Measurements from ENCODE around the gene MRPL45.
"Not testable (repeated sequence)": the region's sequence is repeated elsewhere in the genome, so short reads cannot be mapped to it uniquely, and the experiment has no call there.

Gene MRPL45

DNA sequence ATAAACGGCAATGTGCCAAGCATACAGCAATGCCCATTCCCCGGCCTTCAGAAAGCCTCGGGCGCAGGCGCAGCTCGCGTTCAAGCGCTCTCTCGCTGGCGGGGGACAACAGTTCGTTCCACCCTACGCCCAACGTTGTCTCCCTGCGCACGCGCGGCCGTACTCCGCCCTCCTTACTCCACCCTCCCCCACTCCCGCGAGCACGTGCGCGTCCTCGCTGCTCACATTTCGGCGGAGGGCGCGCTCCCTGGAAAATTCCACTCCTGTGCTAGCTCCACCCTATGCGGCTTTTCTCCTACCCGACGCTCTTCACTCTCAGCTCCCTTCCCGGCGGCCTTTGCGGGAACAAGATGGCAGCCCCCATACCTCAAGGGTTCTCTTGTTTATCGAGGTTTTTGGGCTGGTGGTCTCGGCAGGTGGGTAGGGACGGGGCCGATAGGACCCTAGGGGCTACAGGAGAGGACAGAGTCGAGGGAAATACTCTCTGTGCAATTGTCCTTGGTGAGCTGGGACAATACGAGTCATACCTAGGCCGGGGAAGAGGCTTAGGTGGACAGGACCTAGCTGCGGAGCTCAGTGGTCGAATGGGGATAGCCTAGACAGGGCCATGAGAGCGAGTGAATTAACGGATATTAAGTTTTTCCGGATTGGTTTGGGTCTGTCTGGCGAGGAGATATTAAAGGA is at the start of gene MRPL45:
Gene MRPL45, plus strand, starts transcription at position 335 of the 684 bp plus-strand sequence. Its CDS starts 16 bp downstream, at position 351.
- H3K36me3 ChIP-seq (ENCODE audit: control insufficient read depth, insufficient read depth, low read length); H3K27me3 ChIP-seq (ENCODE audit: control insufficient read depth, insufficient read depth, low read length); H3K9me3 ChIP-seq (ENCODE audit: control insufficient read depth, insufficient read depth, low read depth, low read length); H3K4me1 ChIP-seq (ENCODE audit: control insufficient read depth, insufficient read depth, low read length): not testable (repeated sequence)
- Histone ChIP-seq H3K27ac (ENCODE audit: low read depth, low read length) (peak within 1 kb of the TSS; percentile 81), H3K9ac (ENCODE audit: low read length) (peak within 1 kb of the TSS; percentile 94), H3K4me3 (ENCODE audit: low read depth, low read length) (peak within 1 kb of the TSS; percentile 88)

GRCh38 chr17:38253191-38253590 is 43.8 kb upstream of the MRPL45 start:
- not testable (repeated sequence) for H3K27ac ChIP-seq (ENCODE audit: low read depth, low read length); H3K36me3 ChIP-seq (ENCODE audit: control insufficient read depth, insufficient read depth, low read length); H3K27me3 ChIP-seq (ENCODE audit: control insufficient read depth, insufficient read depth, low read length); H3K4me3 ChIP-seq (ENCODE audit: low read depth, low read length); H3K4me1 ChIP-seq (ENCODE audit: control insufficient read depth, insufficient read depth, low read length); H3K9me3 ChIP-seq (ENCODE audit: control insufficient read depth, insufficient read depth, low read depth, low read length); H3K9ac ChIP-seq (ENCODE audit: low read length)

GRCh38 chr17:38254357-38254756 is 42.6 kb upstream of the MRPL45 start:
- not testable (repeated sequence) for H3K4me3 ChIP-seq (ENCODE audit: low read depth, low read length); H3K4me1 ChIP-seq (ENCODE audit: control insufficient read depth, insufficient read depth, low read length); H3K27me3 ChIP-seq (ENCODE audit: control insufficient read depth, insufficient read depth, low read length); H3K27ac ChIP-seq (ENCODE audit: low read depth, low read length); H3K9me3 ChIP-seq (ENCODE audit: control insufficient read depth, insufficient read depth, low read depth, low read length); H3K36me3 ChIP-seq (ENCODE audit: control insufficient read depth, insufficient read depth, low read length); H3K9ac ChIP-seq (ENCODE audit: low read length)

DNA sequence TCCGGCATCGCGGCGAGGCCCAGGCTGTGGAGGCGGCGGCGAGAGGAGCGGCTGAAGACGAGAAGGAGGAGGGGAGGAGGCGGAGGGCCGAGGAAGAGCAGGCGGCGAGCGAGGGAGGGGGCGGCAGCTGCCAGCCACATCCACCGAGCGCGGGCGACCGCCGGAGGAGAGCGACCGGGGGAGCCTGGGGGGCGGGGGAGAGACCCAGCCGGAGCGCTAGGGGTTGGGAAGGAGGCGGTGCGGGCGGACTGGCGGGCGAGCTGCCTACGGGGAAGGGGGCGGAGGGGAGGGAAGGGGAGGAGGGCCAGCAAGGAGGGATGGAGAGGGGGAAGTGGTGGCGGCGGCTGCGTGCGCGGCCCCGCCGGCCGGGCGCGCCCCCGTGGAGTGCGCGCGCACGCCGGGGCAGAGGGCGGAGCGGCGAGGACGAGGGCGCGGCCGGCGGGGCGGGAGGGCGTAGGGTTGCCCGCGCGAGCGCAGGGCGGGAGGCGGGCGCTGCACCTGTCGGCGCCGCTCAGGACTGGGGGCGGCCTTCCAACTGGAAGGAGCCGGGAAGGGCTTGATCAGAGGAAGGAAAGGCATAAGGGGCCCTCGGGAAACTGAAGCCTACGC is 39.9 kb upstream of the MRPL45 start:
- peak overlapping the region; percentile 49 for H3K4me3 ChIP-seq (ENCODE audit: low read depth, low read length)
- not testable (repeated sequence) for H3K9me3 ChIP-seq (ENCODE audit: control insufficient read depth, insufficient read depth, low read depth, low read length); H3K9ac ChIP-seq (ENCODE audit: low read length); H3K27me3 ChIP-seq (ENCODE audit: control insufficient read depth, insufficient read depth, low read length); H3K36me3 ChIP-seq (ENCODE audit: control insufficient read depth, insufficient read depth, low read length); H3K27ac ChIP-seq (ENCODE audit: low read depth, low read length); H3K4me1 ChIP-seq (ENCODE audit: control insufficient read depth, insufficient read depth, low read length)

DNA sequence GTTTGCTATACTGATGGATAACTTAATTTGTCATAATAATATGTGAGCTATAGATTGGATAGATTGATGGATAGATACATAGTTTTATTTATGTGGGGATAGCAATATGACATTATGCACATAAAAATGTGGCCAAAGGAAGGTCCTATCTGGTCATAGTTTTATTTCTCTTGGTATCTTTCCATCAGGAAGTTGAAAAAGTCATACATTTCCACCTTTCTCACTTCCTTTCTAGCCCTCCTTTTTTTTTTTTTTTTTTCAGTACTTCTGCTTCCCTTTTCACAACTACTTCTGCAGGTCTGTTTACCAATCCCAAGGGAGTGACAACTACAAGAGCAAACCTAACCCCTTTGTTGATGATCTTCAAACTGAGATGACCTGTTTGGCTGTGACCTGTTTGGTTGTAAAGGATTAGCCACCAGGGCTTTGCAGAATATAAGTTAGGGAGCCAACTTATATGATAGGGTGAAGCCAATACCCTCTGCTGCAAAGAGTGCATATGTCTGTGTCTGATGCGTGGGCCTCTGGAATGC is 30.9 kb upstream of the MRPL45 start:
- H3K27me3 ChIP-seq (ENCODE audit: control insufficient read depth, insufficient read depth, low read length); H3K36me3 ChIP-seq (ENCODE audit: control insufficient read depth, insufficient read depth, low read length); H3K9me3 ChIP-seq (ENCODE audit: control insufficient read depth, insufficient read depth, low read depth, low read length); H3K4me3 ChIP-seq (ENCODE audit: low read depth, low read length); H3K9ac ChIP-seq (ENCODE audit: low read length); H3K4me1 ChIP-seq (ENCODE audit: control insufficient read depth, insufficient read depth, low read length); H3K27ac ChIP-seq (ENCODE audit: low read depth, low read length): not testable (repeated sequence)

DNA sequence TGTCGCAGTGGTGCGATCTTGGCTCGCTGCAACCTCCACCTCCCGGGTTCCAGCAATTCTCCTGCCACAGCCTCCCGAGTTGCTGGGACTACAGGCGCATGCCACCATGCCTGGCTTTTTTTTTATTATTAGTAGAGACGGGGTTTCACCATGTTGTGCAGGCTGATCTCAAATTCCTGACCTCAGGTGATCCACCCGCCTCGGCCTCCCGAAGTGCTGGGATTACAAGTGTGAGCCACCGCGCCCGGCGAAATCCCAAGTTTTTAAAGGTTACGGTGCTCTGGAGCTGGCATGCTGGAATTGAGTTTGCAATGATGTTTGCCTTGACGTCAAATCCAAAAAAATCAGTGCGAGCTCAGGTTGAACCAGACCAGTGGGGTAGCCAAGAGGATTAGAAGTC is 30.4 kb upstream of the MRPL45 start:
- H3K4me3 ChIP-seq (ENCODE audit: low read depth, low read length); H3K27me3 ChIP-seq (ENCODE audit: control insufficient read depth, insufficient read depth, low read length); H3K4me1 ChIP-seq (ENCODE audit: control insufficient read depth, insufficient read depth, low read length); H3K9ac ChIP-seq (ENCODE audit: low read length); H3K36me3 ChIP-seq (ENCODE audit: control insufficient read depth, insufficient read depth, low read length); H3K27ac ChIP-seq (ENCODE audit: low read depth, low read length); H3K9me3 ChIP-seq (ENCODE audit: control insufficient read depth, insufficient read depth, low read depth, low read length): not testable (repeated sequence)

- H3K4me3 ChIP-seq (ENCODE audit: low read depth, low read length); H3K27ac ChIP-seq (ENCODE audit: low read depth, low read length); H3K27me3 ChIP-seq (ENCODE audit: control insufficient read depth, insufficient read depth, low read length); H3K9me3 ChIP-seq (ENCODE audit: control insufficient read depth, insufficient read depth, low read depth, low read length); H3K36me3 ChIP-seq (ENCODE audit: control insufficient read depth, insufficient read depth, low read length); H3K4me1 ChIP-seq (ENCODE audit: control insufficient read depth, insufficient read depth, low read length); H3K9ac ChIP-seq (ENCODE audit: low read length): not testable (repeated sequence)
Measured at GRCh38 chr17:38268138-38268537, 28.8 kb upstream of the MRPL45 start.

DNA sequence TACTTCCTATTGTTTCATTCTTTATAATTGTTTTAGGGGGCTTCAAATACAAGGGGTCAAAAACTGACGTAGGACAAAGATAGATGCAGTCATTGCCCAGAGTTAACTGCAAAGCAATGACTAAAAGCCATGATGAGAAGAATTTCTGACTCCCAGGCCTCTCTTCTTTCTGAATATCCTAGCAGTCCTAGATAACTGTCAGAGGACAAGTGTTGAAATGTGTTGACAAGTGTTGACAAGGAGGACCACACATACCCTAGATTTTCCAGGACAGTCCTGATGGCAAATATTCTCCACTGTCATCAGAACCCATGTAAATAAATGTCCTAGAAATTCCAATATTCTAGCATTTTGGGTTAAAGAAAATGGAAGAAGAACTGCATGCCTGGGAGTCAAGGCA is 27.9 kb upstream of the MRPL45 start:
- not testable (repeated sequence) for H3K4me1 ChIP-seq (ENCODE audit: control insufficient read depth, insufficient read depth, low read length); H3K4me3 ChIP-seq (ENCODE audit: low read depth, low read length)

GRCh38 chr17:38269552-38269951 is 27.4 kb upstream of the MRPL45 start:
- H3K27ac ChIP-seq (ENCODE audit: low read depth, low read length); H3K27me3 ChIP-seq (ENCODE audit: control insufficient read depth, insufficient read depth, low read length); H3K9me3 ChIP-seq (ENCODE audit: control insufficient read depth, insufficient read depth, low read depth, low read length); H3K9ac ChIP-seq (ENCODE audit: low read length); H3K4me3 ChIP-seq (ENCODE audit: low read depth, low read length); H3K4me1 ChIP-seq (ENCODE audit: control insufficient read depth, insufficient read depth, low read length); H3K36me3 ChIP-seq (ENCODE audit: control insufficient read depth, insufficient read depth, low read length): not testable (repeated sequence)

More for the DNA sequence above, 27.9 kb upstream of the MRPL45 start:
- not testable (repeated sequence) for H3K36me3 ChIP-seq (ENCODE audit: control insufficient read depth, insufficient read depth, low read length); H3K27me3 ChIP-seq (ENCODE audit: control insufficient read depth, insufficient read depth, low read length); H3K9ac ChIP-seq (ENCODE audit: low read length); H3K27ac ChIP-seq (ENCODE audit: low read depth, low read length); H3K9me3 ChIP-seq (ENCODE audit: control insufficient read depth, insufficient read depth, low read depth, low read length)

- not testable (repeated sequence) for H3K27ac ChIP-seq (ENCODE audit: low read depth, low read length); H3K4me1 ChIP-seq (ENCODE audit: control insufficient read depth, insufficient read depth, low read length); H3K4me3 ChIP-seq (ENCODE audit: low read depth, low read length); H3K9me3 ChIP-seq (ENCODE audit: control insufficient read depth, insufficient read depth, low read depth, low read length); H3K36me3 ChIP-seq (ENCODE audit: control insufficient read depth, insufficient read depth, low read length); H3K27me3 ChIP-seq (ENCODE audit: control insufficient read depth, insufficient read depth, low read length); H3K9ac ChIP-seq (ENCODE audit: low read length)
Measured at GRCh38 chr17:38285994-38286393, 11.0 kb upstream of the MRPL45 start.

GRCh38 chr17:38286501-38287091 is 10.4 kb upstream of the MRPL45 start:
- not testable (repeated sequence) for H3K4me3 ChIP-seq (ENCODE audit: low read depth, low read length); H3K4me1 ChIP-seq (ENCODE audit: control insufficient read depth, insufficient read depth, low read length); H3K27ac ChIP-seq (ENCODE audit: low read depth, low read length); H3K9ac ChIP-seq (ENCODE audit: low read length); H3K27me3 ChIP-seq (ENCODE audit: control insufficient read depth, insufficient read depth, low read length); H3K36me3 ChIP-seq (ENCODE audit: control insufficient read depth, insufficient read depth, low read length); H3K9me3 ChIP-seq (ENCODE audit: control insufficient read depth, insufficient read depth, low read depth, low read length)

Data from HUES6 (cell line).